ENCODE measurements around the gene FGD5.

DNA sequence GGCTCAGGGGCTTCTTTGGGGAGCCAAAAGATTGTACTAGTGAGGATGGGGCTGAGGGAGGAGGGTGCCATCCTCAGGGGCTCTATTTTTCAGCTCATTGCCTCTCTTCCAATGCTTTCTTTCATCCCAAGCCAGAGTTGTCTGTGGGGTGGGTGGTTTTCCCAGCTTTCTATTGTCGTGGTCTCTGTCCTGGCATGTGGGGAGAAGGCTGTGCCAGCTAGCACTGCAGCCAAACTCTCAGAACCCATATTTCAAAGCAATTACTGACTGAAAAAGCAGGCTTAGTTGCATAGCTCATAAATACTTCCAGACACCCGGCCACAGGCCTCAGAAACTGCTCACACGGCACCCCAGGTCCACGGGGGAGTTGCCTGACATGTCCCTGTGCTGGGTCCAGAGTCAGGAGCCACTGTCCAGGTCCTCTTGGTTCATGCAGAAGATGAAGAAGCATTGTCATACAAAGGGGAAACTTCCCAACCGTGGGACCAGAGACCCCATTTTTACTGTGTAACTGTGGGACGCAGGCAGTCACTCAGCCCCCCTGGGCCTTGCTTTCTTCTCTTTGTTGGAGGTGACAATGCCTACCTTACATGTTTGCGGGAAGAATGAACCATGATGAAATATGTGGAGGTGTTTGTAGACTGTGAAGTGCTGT is 27.6 kb downstream of the FGD5 start:
- TF ChIP-seq, protein P1, sequence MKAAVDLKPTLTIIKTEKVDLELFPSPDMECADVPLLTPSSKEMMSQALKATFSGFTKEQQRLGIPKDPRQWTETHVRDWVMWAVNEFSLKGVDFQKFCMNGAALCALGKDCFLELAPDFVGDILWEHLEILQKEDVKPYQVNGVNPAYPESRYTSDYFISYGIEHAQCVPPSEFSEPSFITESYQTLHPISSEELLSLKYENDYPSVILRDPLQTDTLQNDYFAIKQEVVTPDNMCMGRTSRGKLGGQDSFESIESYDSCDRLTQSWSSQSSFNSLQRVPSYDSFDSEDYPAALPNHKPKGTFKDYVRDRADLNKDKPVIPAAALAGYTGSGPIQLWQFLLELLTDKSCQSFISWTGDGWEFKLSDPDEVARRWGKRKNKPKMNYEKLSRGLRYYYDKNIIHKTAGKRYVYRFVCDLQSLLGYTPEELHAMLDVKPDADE (IDR thresholded peaks at IDR 0.05): no peak
- TF ChIP-seq, protein P2, sequence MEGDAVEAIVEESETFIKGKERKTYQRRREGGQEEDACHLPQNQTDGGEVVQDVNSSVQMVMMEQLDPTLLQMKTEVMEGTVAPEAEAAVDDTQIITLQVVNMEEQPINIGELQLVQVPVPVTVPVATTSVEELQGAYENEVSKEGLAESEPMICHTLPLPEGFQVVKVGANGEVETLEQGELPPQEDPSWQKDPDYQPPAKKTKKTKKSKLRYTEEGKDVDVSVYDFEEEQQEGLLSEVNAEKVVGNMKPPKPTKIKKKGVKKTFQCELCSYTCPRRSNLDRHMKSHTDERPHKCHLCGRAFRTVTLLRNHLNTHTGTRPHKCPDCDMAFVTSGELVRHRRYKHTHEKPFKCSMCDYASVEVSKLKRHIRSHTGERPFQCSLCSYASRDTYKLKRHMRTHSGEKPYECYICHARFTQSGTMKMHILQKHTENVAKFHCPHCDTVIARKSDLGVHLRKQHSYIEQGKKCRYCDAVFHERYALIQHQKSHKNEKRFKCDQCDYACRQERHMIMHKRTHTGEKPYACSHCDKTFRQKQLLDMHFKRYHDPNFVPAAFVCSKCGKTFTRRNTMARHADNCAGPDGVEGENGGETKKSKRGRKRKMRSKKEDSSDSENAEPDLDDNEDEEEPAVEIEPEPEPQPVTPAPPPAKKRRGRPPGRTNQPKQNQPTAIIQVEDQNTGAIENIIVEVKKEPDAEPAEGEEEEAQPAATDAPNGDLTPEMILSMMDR (conservative IDR thresholded peaks at IDR 0.05; ENCODE audit: low read depth in 2 of 2): no peak
- TF ChIP-seq POLR2AphosphoS5 (IDR thresholded peaks at IDR 0.05; ENCODE audit: low read depth): no peak
